HepG2 (cell line): ENCODE measurements around the gene MSMP. TPM values are rescaled to one million over a fixed set of nuclear protein-coding genes. Genes with fewer than 3 reads are reported as not detected.

Experiments used
- ATM ChIP-seq: fragments of 450-650 bp; IDR thresholded peaks from 2 replicates; pipeline ENCODE4 v1.7.1; 2017; ENCODE audit warnings: mild to moderate bottlenecking, borderline replicate concordance
- BRF2 ChIP-seq: sonication (generic); formaldehyde crosslinking; IDR thresholded peaks from 2 replicates; pipeline ENCODE4 v1.8.1; 2022; ENCODE audit warnings: mild to moderate bottlenecking, missing genetic modification reagents
- DNMT3B ChIP-seq: conservative IDR thresholded peaks from 2 replicates; pipeline ENCODE4 v1.6.1; 2016; ENCODE audit warnings: missing biosample characterization, control low read depth
- EEA1 ChIP-seq: sonication (generic); formaldehyde crosslinking; IDR thresholded peaks from 2 replicates; pipeline ENCODE4 v1.5.1; 2020; ENCODE audit warnings: mild to moderate bottlenecking, missing genetic modification reagents, borderline replicate concordance
- FOXK1 ChIP-seq: sonication (generic); formaldehyde crosslinking; IDR thresholded peaks from 2 replicates; pipeline ENCODE4 v1.4.0; 2020; ENCODE audit warnings: low read depth, missing genetic modification reagents, borderline replicate concordance
- GFI1 ChIP-seq: sonication (generic); formaldehyde crosslinking; IDR thresholded peaks from 2 replicates; pipeline ENCODE4 v1.5.0; 2020; ENCODE audit warnings: missing genetic modification reagents, mild to moderate bottlenecking, borderline replicate concordance
- HNRNPH1 ChIP-seq: fragments of 200-400 bp; formaldehyde crosslinking; optimal IDR thresholded peaks from 2 replicates; pipeline ENCODE3; 2017; ENCODE audit warnings: mild to moderate bottlenecking, low read depth, low read length
- HOXA7 ChIP-seq: sonication (generic); formaldehyde crosslinking; IDR thresholded peaks from 2 replicates; pipeline ENCODE4 v1.8.1; 2022; ENCODE audit warnings: mild to moderate bottlenecking, missing genetic modification reagents, moderate library complexity
- IRF2 ChIP-seq: IDR thresholded peaks from 2 replicates; pipeline ENCODE4 v1.6.1; 2018; ENCODE audit warnings: missing genetic modification reagents, missing compliant biosample characterization
- KDM1A ChIP-seq: IDR thresholded peaks from 2 replicates; pipeline ENCODE4 v1.6.1; 2016; ENCODE audit warnings: missing compliant biosample characterization
- KLF13 ChIP-seq: sonication (generic); formaldehyde crosslinking; IDR thresholded peaks from 2 replicates; pipeline ENCODE4 v1.4.0; 2020; ENCODE audit warnings: mild to moderate bottlenecking, missing genetic modification reagents
- LCORL ChIP-seq, 2 experiments: fragments of 450-650 bp in 1 of 2; sonication (generic) in 1 of 2; formaldehyde crosslinking in 1 of 2; IDR thresholded peaks; 2 replicates each; pipeline versions ENCODE4 v1.5.0 to v1.6.1; 2017 to 2020; ENCODE audit warnings: antibody characterized with exemption in 1 of 2, missing genetic modification reagents in 1 of 2
- NR2C2 ChIP-seq: sonication (generic); formaldehyde crosslinking; IDR thresholded peaks from 2 replicates; pipeline ENCODE4 v1.4.0; 2020; ENCODE audit warnings: missing genetic modification reagents, mild to moderate bottlenecking, moderate library complexity, borderline replicate concordance
- SETDB1 ChIP-seq: sonication (generic); formaldehyde crosslinking; IDR thresholded peaks from 2 replicates; pipeline ENCODE4 v1.5.1; 2020; ENCODE audit warnings: missing genetic modification reagents, mild to moderate bottlenecking, borderline replicate concordance
- TFE3 ChIP-seq: IDR thresholded peaks from 2 replicates; pipeline ENCODE4 v1.6.1; 2016
- UBTF ChIP-seq: sonication (generic); formaldehyde crosslinking; IDR thresholded peaks from 2 replicates; pipeline ENCODE4 v1.4.0; 2020; ENCODE audit warnings: mild to moderate bottlenecking, missing genetic modification reagents
- ZNF10 ChIP-seq: sonication (generic); formaldehyde crosslinking; IDR thresholded peaks from 2 replicates; pipeline ENCODE4 v1.4.0; 2020; ENCODE audit warnings: mild to moderate bottlenecking, low read depth, missing genetic modification reagents, borderline replicate concordance
- ZNF274 ChIP-seq: sonication (generic); formaldehyde crosslinking; IDR thresholded peaks from 2 replicates; pipeline ENCODE4 v1.5.1; 2020; ENCODE audit warnings: mild to moderate bottlenecking, missing genetic modification reagents
- ZNF589 ChIP-seq: sonication (generic); formaldehyde crosslinking; conservative IDR thresholded peaks from 2 replicates; pipeline ENCODE4 v1.8.0; 2022; ENCODE audit warnings: mild to moderate bottlenecking, moderate library complexity, missing genetic modification reagents
- ZNF652 ChIP-seq: IDR thresholded peaks from 2 replicates; pipeline ENCODE4 v1.6.1; 2016; ENCODE audit warnings: low read depth, borderline replicate concordance
- ZNF781 ChIP-seq: sonication (generic); formaldehyde crosslinking; IDR thresholded peaks from 2 replicates; pipeline ENCODE4 v1.5.1; 2020; ENCODE audit warnings: borderline replicate concordance, mild to moderate bottlenecking, missing genetic modification reagents; ENCODE audit errors: not compliant biosample characterization
- ZUFSP ChIP-seq: sonication (generic); formaldehyde crosslinking; IDR thresholded peaks from 2 replicates; pipeline ENCODE4 v1.9.0; 2021; ENCODE audit warnings: missing genetic modification reagents, mild to moderate bottlenecking, borderline replicate concordance
- polyA plus RNA-seq, 8 experiments: library from polyadenylated mRNA; depleted of rRNA in 3 of 8; stranded (reverse) in 7 of 8; unstranded in 1 of 8; fragments of >200 nt; fragmentation: Illumina TruSeq in 4 of 8; extraction: Trizol in 4 of 8; gene quantifications; 2 replicates each; pipeline versions ENCODE4 v1.2.1 to v1.2.3, GENCODE V29; 2011 to 2016; ENCODE audit warnings: low read depth in 4 of 8, missing spikeins in 1 of 8, mixed read lengths in 1 of 8; ENCODE audit not compliant: insufficient read depth in 1 of 8
- total RNA-seq, 5 experiments: library from RNA; depleted of rRNA; stranded (reverse); fragments of >200 nt; fragmentation: Illumina TruSeq; extraction: Trizol; gene quantifications; 2 replicates each; pipeline ENCODE4 v1.2.3, GENCODE V29; 2016; ENCODE audit warnings: low read depth in 1 of 5

The MSMP gene
- total and polyA plus RNA-seq, 2 of the 13 experiments (the other 11 are each of a cell fraction or from before 2014, with no cell fraction given) = 0.24 to 0.46 TPM

DNA sequence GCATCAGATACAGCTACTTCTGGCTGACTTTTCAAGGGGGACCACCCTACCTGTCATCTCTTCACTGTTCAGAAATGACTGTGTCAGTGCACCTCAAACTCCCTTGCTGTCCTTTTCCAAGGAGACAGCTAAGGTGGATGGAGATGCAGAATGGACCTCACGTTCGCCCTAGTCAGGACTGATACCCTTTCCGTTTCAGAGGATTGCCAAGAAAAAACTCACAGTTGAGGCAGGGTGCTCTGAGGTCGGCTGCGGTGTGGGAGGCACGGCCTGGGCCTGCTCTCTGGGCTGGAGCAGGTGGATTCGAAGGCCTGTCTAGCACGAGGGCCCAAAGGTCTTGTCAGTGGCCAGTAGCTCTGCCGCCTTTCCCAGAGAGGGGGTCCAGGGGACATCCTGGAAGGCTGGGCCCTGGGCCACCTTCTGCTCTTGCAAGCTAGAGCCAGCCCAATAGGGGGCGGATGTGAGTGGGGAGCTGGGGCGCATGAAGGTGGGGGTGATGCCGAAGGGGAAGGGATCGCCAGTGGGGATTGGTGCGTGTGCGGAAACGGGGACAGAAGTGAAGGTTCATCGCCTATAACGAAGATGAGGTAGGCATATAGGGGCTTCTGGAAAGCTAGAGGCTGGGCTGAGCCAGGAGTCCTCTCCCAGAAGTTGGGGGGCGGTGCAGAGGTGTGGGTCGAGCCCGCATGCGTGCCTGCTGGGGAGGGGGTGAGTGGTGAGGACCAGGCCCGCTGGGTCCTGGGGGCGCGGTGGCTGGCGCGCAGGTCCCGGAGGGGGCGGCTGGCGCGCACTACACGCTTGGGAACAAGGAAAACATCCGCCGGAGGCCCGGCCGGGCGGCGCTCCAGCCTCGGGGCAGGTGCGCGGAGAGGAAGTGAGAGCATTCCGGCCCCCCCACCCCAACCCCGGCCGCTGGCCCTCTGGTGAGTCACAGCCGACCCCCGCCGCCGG, 2.5 kb upstream of the MSMP start (continued):
- TF ChIP-seq UBTF (CRISPR knock-in tag) (peak; percentile 91), HNRNPH1 (peak; percentile 58), EEA1 (CRISPR knock-in tag) (no peak; the same call in 1 of the 2 replicates), GFI1 (peak; percentile 47; the same call in 1 of the 2 replicates), DNMT3B (CRISPR knock-in tag) (no peak), KLF13 (CRISPR knock-in tag) (no peak), FOXK1 (CRISPR knock-in tag) (no peak), ZNF781 (CRISPR knock-in tag) (no peak), ZNF10 (CRISPR knock-in tag) (no peak), BRF2 (CRISPR knock-in tag) (no peak; the same call in 1 of the 2 replicates), TFE3 (no peak; the same call in 1 of the 2 replicates), HOXA7 (CRISPR knock-in tag) (no peak), IRF2 (CRISPR knock-in tag) (peak; percentile 18; the same call in 1 of the 2 replicates), ZUFSP (no peak), ZNF274 (peak; percentile 58; the same call in 1 of the 2 replicates), SETDB1 (no peak), ZNF652 (CRISPR knock-in tag) (no peak), NR2C2 (CRISPR knock-in tag) (peak; percentile 59), LCORL (IDR thresholded peaks at IDR 0.05) (no peak), LCORL (CRISPR knock-in tag; IDR thresholded peaks at IDR 0.05) (peak; percentile 57), ZNF589 (0 out of 2 replicates have a peak, but pooled peaks have one; percentile 27), ATM (no peak), KDM1A (no peak; the same call in 1 of the 2 replicates)
